Central memory CD4-positive, alpha-beta T cell (primary cell): Measurements from ENCODE around the gene KRT77.

Source experiments
- DNase-seq: peaks from one replicate; pipeline ENCODE4 v3.0.0; 2022

Gene KRT77

DNA sequence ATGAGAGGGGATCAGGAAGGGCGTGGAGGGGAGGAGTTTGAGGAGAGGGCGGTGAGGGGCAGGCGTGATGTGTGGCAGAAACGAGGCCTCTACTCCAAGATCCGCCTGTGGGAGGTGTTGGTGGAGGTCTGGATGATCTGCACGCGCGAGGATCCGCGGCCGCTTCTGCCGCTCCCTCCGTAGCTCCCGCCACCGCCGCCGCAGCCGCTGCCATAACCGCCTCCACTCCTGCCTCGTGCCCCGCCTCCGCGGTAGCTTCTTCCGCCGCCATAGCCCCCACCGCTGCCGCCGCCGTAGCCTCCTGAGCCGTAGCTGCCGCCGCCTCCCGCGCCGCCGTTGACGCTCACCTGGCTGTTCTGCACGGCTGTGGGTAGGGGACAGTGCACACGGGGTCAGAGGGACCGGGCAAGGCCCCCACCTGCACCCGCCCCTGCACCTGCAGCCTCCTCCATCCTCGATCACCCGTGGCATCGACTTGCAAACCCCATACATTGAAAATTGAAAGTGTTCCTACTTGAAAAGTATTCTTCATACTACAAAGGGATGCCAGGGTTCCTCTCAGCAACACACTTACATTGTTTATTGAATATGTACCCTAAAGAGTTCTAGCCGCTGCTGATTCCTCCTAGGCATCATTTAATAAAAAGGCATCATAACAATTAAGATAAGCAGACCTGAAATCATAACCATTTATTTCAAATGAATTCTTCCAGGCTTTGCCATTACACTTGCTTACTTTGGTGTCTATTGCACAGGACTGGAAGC is 12.1 kb downstream of the KRT77 start:
- peak; percentile 47 for DNase-seq

DNA sequence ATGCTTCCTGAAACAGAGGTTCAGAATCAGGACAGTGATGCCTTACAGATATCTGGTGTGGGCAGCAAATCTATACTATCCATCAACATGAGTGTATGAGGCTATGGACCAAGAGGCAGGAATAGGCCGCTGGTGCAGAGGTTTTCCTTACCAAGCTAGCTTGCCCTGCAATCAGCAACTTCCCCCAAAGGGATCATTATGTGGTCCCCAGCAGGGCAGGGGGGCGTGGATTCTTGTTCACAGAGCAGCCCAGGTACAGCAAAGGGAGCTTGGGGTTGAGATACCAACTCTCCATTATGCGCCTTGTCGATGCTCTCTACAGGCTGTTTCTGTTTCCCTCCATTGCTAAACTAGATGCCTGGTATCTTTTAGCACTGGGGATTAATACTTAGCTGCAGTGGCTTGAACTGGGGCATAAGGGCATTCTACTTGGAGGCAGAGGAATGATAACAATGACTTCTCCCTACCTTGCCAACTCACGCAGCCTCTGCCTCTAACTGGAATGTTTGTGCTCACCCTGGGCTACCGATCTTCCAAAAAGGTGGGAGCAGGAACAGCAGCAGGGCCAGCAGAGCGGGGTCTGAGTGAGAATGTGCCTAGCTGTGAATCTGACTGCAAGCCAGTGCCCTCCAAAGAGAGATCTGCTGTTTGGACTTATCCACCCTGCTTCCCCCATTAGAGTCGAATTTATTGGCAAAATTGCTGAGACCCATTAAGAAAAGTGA is 12.8 kb downstream of the KRT77 start:
- no peak for DNase-seq

DNA sequence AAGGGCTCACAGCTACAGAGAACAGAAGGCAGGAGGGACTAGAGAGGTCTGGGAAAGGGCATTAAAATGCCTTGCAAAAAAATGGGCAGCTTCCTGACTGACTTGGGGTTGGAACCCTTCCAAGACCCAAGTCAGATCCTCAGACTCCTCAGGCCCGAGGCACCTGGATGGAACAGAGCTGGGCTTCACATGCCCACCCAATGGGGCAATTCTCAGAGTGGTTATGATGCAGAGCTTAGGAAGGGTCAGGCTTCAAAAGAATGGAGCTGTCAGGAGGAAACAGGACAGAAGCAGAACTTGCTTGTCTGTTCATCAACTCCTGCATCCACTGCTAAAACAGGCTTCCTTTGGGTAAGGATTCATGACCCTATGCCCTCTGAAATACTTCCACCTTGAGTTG is 13.4 kb downstream of the KRT77 start:
- DNase-seq: no peak

DNA sequence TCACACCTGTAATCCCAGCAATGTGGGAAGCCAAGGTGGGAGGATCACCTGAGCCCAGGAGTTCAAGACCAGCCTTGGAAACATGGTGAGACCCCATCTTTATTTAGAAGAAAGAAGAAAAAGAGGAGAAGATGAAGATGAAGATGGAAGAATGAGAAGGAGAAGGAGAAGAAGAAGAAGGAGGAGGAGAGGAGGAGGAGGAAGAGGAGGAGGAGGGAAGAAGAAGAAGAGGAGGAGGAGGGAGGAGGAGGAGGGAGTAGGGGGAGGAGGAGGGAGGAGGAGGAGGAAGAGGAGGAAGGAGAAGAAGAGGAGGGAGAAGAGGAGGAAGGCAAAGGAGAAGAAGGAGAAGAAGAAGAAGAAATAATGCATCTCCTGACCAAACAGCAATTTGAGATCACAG is 14.1 kb downstream of the KRT77 start:
- no peak for DNase-seq

DNA sequence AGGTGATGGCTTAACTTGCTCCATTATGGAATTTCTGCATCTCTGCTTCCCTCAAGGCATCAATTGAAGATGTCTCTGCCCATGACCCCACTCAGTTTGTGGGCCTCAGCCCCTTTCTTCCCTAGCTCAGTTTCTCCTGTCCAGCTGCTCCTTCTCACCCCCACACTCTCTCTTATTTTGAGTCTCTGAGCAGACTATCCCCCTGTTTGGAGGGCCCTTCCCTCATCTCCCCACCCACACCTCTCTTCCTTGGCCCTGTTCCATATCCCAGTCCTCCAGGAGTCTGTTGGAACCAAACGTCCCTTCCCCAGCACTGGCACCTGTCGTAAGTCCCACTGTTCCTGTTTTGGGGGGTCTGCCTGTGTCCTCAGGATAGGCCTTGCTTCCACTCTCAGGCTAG is 14.8 kb downstream of the KRT77 start:
- DNase-seq: no peak

DNA sequence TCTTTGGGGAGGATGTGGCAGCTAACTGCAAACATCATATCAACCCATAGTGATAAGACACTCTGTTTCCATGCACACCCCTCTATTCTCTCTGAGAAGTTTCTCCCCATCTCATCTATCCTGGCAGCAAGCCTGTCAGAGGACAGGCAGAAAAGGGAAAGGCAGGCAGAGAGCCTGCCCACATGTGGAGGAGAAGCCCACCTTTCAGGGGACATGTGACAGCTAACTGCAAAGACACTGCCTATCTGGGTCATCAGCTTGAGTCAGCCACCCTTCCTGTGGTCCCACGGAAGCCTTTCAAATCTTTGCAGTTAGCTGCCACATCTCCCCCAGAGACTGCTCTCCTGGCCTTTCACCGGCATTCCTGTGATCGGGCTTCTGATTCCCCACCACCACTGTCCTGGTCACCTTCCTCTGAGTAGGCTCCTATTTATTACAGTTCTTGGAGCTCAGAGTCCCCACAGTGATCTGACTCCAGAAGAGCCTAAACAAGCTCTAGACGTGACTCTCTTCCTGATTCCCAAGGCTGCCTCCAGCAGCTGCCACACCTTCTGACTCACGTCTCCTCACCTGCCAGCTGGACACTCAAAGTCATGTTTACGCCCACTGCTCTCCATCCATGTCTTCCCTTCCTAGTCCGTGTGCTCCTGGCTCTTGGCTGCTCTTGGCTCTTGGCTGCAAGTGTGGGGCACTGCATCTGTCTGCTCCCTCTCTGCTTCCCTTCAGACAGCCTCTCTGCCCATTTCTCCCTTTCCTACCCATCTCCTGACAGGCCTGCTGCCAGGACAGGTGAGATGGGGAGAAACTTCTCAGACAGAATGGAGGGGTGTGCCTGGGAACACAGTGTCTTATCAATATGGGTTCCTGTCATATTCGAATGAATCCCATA is 15.6 kb downstream of the KRT77 start:
- DNase-seq: no peak

DNA sequence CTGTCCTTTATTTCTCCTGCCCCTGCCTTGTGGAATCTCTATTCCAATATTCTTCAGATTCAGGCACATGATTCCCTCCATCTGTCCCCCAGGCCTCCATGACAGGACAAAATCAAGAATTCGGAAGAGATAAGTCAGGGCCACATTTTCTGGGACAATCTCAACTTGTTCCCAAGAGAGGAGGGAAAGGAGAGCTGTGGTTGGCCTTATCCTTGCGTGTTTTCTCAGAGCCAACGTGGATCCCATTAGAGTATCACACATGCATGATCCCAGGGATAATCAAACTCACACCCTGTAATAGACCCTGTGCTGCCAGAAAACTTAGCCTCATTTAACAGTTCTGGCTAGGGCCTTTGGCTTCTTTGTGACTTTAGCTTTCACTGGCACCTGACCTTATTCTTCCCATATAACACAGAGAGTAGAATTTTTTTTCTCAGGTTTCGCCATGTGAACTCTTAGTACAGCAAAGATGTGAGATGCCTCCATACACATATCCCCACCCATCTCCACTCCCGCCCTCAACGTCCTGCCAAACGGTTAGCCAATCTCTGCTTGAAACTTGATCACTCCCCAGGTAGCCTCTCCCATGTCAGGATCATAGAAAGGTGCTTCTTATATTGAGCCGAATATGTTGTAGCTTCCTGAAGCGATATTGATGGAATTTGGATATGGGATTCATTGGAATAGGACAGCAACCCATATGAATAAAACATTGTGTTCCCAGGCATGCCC is 16.4 kb downstream of the KRT77 start:
- no peak for DNase-seq

DNA sequence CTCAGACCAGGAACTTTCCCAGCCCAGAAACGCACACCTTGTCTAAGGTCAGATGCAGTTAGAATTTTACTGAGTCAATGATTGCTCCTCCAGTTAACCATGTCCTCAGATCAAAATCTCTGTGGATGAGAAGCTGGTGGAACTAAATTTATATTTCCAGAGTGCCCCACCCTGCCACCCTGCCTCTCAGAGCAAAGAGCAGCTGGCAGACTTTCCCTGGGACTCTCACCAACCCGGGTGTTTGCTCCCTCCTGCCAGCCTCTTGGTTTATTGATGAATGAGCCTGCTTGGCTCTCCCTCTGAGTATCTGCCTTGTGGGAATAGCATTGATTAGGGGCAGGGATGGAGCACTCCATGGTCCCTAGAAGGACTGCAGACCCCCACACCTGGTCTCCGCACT is 17.3 kb downstream of the KRT77 start:
- DNase-seq: no peak

DNA sequence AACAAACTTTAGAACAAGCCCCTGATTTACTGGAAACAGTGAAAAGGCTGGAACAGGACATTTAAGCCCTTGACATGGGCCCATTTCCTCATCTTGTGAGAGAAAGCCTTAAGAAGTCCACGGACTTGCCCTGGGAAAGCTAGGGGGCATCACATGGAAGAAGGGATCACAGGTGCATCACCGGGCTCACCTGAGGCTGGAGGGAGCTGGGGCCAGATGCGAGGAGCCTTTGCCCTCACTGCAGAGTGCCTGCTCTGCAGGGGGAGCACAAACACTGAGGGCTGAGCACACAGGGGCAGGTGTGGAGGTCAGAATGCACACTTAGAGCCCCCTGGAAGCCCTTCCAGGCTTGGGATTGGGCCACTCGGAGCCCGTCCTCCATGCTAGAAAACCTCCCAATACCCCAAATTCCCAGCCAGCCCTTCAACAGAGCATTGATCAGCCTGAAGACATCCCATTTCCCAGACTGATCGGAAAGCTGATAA is 17.9 kb downstream of the KRT77 start:
- no peak for DNase-seq

DNA sequence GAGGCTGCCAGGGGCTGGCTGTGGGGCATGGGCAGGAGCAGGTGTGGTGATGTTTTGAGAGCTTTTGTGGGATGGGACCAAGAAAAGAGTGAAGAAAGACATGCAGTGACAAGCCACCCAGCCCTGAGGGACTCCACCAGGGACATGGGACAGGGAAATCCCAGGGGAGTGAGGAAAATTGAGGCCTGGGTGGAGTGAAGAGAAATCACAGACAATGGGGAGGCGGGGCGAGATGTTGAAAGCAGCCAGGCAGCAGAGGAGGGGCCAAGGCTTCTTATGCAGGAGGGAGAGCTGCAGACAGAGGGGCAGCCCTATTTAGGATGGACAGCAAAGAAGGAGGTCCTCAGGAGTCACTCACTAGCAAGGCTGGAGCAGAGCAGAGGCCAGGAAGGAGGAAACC is 18.9 kb downstream of the KRT77 start:
- no peak for DNase-seq

DNA sequence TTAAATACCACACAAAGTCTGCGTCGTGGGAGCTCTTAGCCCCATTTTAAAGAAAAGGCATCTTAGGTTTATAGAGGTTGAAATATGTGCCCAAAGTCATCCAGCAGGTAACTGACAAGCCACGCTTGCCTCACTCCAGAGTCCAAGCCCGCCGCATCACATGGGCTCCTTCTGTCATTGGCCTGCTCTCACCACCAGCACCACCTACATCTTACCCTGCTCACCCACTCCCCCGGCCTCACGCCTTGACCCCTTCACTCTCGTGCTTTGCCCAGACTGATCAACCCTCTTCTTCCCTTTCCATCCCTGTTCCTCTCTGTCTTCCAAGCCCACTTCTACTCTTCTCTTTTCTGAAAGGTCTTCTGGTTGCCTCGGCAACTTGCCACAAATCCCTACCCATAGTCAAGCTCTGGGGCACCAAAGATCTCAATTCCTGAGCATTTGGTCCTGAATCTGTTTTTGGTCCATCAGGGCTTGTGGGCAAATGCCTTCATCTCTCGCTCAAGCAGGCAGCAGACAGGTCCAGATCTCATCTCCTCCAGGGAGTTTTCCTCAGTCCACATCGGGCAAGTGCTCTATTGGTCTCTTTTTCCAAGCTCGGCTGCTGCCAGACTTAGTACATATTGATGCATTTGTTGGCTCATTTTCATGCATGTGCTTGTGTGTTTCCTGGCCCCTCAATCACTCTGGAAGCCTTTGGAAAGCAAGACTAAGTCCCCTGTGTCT is 19.6 kb downstream of the KRT77 start:
- DNase-seq: no peak

DNA sequence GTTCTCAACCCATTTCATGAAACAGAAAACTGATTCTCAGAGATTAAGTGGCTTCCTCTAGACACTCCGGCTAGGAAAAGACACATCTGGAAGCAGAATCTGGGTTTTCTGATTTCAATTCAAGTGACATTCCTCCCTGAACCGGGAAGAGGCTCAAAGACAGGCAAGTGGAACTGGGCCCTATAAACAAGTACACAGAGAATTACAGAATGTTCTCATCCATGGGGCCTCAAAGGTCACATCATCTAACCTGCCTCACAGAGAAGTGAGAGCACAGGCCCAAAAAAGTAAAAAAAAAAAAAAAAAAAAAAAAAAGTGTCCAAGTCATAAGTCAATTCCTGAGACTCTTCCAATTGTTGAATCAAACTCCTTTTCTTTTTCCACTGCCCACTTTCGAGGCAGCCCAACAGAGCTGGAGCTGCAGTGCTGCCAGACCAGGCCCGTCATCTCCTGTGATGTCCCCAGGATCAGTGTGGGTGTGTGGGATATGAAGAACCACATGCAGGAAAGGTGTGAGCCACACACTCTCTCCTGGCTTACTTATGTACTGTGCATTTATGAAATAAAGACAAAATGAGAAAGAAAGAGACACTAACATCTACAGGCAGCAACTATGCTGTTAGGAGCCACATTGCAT is 20.3 kb downstream of the KRT77 start:
- no peak for DNase-seq

DNA sequence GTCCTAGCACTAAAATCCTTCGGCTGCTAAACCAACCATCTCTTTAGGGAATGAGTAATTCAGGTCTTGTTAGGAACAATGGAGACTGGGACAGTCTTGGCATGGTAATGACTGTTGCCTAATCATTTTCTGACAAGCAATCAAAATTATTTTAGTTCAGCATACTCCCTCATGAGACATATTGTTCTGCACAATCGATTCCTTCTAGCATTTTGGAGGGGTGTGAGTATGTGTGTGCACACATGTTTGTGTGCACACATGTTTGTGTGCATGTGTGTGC is 21.0 kb downstream of the KRT77 start:
- DNase-seq: no peak

DNA sequence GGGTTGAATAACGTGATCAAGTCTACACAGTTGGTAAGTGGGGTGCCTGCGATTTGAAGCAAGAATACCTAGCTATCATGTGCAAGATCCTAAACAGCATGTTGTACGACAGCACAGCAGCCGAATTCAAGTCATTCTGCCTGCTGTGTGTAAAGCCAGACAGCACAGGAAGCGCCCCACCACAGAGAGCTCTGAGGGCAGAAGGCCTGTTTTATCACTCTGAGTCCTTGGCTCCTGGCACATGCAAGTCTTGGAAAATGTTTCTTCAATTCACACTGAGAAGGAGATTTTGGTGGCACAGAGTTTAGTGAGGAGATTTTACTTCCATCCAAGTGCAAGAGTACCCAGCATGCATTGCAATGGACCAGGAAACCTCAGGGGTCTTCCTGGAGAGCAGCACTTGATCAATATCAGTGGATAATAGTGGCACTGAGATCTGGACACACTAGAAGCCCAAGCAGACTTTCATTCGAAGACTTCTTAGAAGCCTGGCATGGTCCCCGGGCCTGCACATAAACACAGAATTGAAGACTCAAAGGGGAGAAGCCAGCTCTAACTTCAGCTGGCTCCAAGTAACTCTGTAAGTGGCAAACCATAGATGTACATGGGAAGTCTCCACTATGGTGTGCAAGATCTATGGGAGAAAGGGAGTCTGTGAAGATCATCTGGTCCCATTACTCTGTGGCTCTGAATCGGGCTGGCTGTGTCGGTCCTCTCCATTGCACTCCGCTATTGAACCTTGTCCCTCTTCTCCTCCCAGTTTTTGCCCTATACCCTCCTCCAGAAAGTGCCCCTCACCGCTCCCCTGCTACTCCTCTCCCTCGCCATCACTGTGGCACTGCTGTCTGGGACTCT is 21.6 kb downstream of the KRT77 start:
- peak; percentile 15 for DNase-seq

DNA sequence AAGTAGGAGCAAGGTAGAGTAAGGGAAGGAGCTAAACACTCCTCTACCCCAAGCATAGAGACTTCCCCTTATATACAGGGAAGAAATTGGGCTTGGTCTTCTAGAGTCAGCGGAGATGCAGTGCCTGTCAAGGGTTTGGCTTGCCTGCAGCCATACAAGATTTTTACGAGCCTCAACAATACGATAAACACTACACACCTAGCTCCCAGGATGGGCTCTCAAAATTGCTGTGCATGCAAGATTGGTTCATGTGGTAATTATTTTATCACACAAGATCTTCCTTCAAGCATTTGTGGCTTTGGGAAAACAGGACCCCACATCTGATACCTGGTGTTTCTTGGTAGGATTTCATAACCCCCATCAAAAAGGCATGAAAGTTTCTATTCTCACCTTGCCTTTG is 23.0 kb downstream of the KRT77 start, which contains the start of gene KRT1:
Gene KRT1, minus strand, starts transcription at position 45 of the 400 bp plus-strand sequence. CDS start 59 bp downstream, outside the sequence.
- DNase-seq: no peak

DNA sequence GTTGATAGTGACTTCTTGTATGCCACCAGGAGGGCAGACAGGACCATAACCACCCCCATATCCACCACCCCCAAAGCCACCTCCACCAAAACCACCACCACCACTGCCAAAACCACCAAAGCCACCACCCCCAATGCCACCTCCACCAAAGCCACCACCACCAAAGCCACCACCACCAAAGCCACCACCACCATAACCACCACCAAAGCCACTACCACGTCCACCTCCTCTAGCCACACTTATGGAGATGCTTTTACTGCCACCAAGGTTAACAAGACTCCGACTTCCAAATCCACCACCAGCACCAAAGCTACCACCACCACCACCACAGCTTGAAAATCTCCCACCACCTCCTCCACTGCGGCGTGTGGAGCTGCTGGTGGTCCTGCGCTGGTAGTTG is 23.4 kb downstream of the KRT77 start:
- DNase-seq: no peak

DNA sequence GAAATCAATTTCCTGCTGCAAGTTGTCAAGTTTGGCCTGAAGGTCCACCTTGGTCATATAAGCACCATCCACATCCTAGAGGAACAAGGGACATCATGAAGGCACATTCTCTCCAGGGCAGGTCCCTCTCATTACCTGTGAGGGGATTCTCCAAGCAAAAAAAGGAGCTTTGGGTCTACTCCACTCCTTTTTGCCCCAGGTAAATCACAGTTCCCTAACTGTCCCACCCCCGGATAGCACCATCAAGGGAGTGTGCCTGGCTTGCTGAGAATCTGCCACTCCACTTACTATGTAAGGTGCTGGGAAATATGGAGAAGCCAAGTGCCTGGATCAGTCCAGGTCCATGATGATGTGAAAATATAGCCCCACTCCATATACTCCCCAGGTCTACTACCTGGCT is 25.7 kb downstream of the KRT77 start:
- no peak for DNase-seq

DNA sequence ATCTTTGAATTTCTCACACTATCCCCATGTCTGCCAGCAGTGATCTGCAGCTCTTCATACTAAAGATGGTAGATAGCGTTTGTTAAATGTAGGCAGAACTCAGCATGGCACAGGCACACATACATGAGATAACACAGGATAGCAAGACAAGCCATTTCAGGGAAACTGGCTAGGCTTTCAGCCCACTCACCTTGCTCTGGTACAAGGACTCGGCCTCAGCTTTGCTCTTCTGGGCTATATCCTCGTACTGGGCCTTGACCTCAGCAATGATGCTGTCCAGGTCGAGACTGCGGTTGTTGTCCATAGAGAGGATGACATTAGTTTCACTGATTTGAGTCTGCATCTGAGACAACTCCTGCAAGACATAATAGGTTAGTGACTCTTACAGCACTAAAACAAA is 26.2 kb downstream of the KRT77 start:
- no peak for DNase-seq

DNA sequence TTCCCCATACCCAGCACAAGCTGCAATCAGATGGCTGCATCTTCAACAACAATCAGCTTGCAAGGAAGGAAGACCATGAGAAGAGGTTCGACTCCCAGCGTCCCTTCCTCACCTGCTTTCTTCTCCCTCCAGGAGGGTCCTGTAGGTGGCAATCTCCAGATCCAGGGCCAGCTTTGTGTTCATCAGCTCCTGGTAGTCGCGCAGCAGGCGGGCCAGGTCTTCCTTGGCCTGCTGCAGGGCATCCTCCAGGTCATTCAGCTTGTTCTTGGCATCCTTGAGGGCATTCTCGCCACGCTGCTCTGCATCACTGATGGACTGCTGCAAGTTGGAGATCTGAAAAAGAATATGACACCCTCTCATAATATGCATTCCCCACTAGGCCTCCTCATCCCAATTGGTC is 27.2 kb downstream of the KRT77 start:
- DNase-seq: no peak

DNA sequence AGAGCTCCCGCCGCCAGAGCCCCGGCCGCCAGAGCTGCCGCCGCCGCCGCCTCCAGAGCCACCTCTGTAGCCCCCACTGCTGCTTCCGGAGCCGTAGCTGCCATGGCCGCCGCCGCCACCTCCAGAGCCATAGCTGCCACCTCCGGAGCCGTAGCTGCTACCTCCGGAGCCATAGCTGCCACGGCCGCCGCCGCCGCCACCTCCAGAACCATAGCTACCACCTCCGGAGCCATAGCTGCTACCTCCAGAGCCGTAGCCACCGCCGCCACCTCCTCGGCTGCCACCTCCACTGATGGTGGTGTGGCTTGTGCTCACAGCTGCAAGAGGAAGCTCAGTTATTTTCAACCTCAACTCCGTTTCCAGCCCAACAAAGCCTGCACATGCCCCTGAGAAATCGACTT is 28.0 kb downstream of the KRT77 start:
- DNase-seq: no peak

DNA sequence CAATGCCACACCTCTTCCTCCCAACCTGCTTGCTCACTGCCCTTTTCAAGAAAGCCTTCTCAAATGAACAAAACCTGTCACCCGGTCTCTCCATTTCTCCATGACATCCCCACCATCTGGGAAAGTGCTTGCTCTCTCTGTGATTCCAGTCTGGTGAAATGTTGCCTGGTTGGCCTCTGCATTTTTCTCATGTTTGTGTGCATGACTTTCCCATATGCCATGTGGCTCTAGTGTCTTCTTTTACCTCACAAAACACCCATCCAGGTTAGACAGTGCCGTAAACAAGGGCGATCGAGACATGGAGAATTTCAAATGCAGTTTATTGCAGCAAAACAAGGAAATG is 28.9 kb downstream of the KRT77 start:
- DNase-seq: no peak
